Glutamatergic neuron (in vitro differentiated cells): ENCODE measurements around the gene TMEM250. TPM values are rescaled to one million over a fixed set of nuclear protein-coding genes. Genes with fewer than 3 reads are reported as not detected.
"Not testable (repeated sequence)": the region's sequence is repeated elsewhere in the genome, so short reads cannot be mapped to it uniquely, and the experiment has no call there.

Experiments
- DNase-seq: peaks from one replicate; pipeline ENCODE4 v3.0.0; 2022
- H3K27ac Mint-ChIP-seq: one replicate; pipeline ENCODE4 v1.8.0; 2020; ENCODE audit warnings: mild to moderate bottlenecking, mixed read lengths, inconsistent platforms; ENCODE audit not compliant: unreplicated experiment
- H3K27me3 Mint-ChIP-seq: one replicate; pipeline ENCODE4 v1.8.0; 2020; ENCODE audit warnings: mild to moderate bottlenecking, moderate library complexity, mixed read lengths, inconsistent platforms; ENCODE audit not compliant: unreplicated experiment
- H3K36me3 Mint-ChIP-seq: one replicate; pipeline ENCODE4 v1.8.0; 2020; ENCODE audit warnings: mild to moderate bottlenecking, mixed read lengths, inconsistent platforms; ENCODE audit not compliant: unreplicated experiment
- H3K4me1 Mint-ChIP-seq: one replicate; pipeline ENCODE4 v1.8.0; 2020; ENCODE audit warnings: mild to moderate bottlenecking, low read depth, mixed read lengths, inconsistent platforms; ENCODE audit not compliant: unreplicated experiment
- H3K4me3 Mint-ChIP-seq: one replicate; pipeline ENCODE4 v1.8.0; 2020; ENCODE audit warnings: mild to moderate bottlenecking, mixed read lengths, inconsistent platforms; ENCODE audit not compliant: unreplicated experiment
- H3K9me3 Mint-ChIP-seq: one replicate; pipeline ENCODE4 v1.8.0; 2020; ENCODE audit warnings: mild to moderate bottlenecking, moderate library complexity, mixed read lengths, inconsistent platforms; ENCODE audit not compliant: unreplicated experiment
- CTCF ChIP-seq: fragments of 200-600 bp; sonication (generic); IDR thresholded peaks from one replicate; pipeline ENCODE4 v1.5.0; 2021; ENCODE audit not compliant: partially characterized antibody, unreplicated experiment
- total RNA-seq: library from RNA; stranded (reverse); fragmentation: NEBNext Ultra II Directional; extraction: Animal tissue kit (Norgen Biotek cat#: 25700); gene quantifications from one replicate; pipeline ENCODE4 v1.2.1, GENCODE V29; 2021; ENCODE audit not compliant: unreplicated experiment

The TMEM250 gene
- total RNA-seq, 1 donor from 2014 or later, result 16.0 TPM

GRCh38 chr9:136104916-136105315 is 13.8 kb downstream of the TMEM250 start:
- peaks cover 4% of the 10 kb centered on the region for H3K27me3 Mint-ChIP-seq
- no peak for TF ChIP-seq CTCF
- H3K4me3 Mint-ChIP-seq, result no peak overlapping the region
- H3K36me3 Mint-ChIP-seq, result no peaks in the 10 kb centered on the region
- no peaks in the 10 kb centered on the region for H3K9me3 Mint-ChIP-seq
- DNase-seq, result no peak
- no peak overlapping the region for H3K27ac Mint-ChIP-seq
- H3K4me1 Mint-ChIP-seq, result peaks cover 23% of the 10 kb centered on the region

- Mint-ChIP-seq H3K36me3 (no peaks in the 10 kb centered on the region), H3K4me1 (peaks cover 23% of the 10 kb centered on the region), H3K4me3 (no peak overlapping the region), H3K27me3 (peaks cover 4% of the 10 kb centered on the region), H3K27ac (no peak overlapping the region), H3K9me3 (no peaks in the 10 kb centered on the region)
- no peak for TF ChIP-seq CTCF
- no peak for DNase-seq
Observed at GRCh38 chr9:136104488-136104800, 14.2 kb downstream of the TMEM250 start.

- H3K27ac Mint-ChIP-seq, result no peak overlapping the region
- no peaks in the 10 kb centered on the region for H3K9me3 Mint-ChIP-seq
- H3K36me3 Mint-ChIP-seq, result no peaks in the 10 kb centered on the region
- no peak overlapping the region for H3K4me3 Mint-ChIP-seq
- DNase-seq, result no peak
- TF ChIP-seq CTCF, result no peak
- peaks cover 23% of the 10 kb centered on the region for H3K4me1 Mint-ChIP-seq
- peaks cover 4% of the 10 kb centered on the region for H3K27me3 Mint-ChIP-seq
Observed at GRCh38 chr9:136103651-136104487, 14.8 kb downstream of the TMEM250 start.

GRCh38 chr9:136101615-136102074 is 17.0 kb downstream of the TMEM250 start:
- not testable (repeated sequence) for DNase-seq, H3K27me3 Mint-ChIP-seq, H3K36me3 Mint-ChIP-seq, H3K4me3 Mint-ChIP-seq, H3K9me3 Mint-ChIP-seq, H3K27ac Mint-ChIP-seq
- H3K4me1 Mint-ChIP-seq, result peaks cover 17% of the 10 kb centered on the region

GRCh38 chr9:136100700-136101614 is 17.7 kb downstream of the TMEM250 start:
- DNase-seq, result no peak
- peaks cover 15% of the 10 kb centered on the region for H3K4me1 Mint-ChIP-seq

More at GRCh38 chr9:136100700-136101614, 17.7 kb downstream of the TMEM250 start:
- no peak overlapping the region for H3K27ac Mint-ChIP-seq
- no peak for TF ChIP-seq CTCF
- H3K27me3 Mint-ChIP-seq, result peaks cover 6% of the 10 kb centered on the region
- peaks cover 8% of the 10 kb centered on the region for H3K9me3 Mint-ChIP-seq
- no peak overlapping the region for H3K4me3 Mint-ChIP-seq
- H3K36me3 Mint-ChIP-seq, result no peaks in the 10 kb centered on the region
